ENCODE measurements around the gene KYNU.
A peak's percentile ranks its signal among the peaks of the same experiment; 100 is the strongest.
"Not testable (repeated sequence)": the region's sequence is repeated elsewhere in the genome, so short reads cannot be mapped to it uniquely, and the experiment has no call there.

Gene KYNU

GRCh38 chr2:142876423-142876822 lies 1.0 kb upstream of the KYNU start:
- Histone ChIP-seq H3K27me3 (replicated peaks) (no peaks in the 10 kb centered on the region), H3K4me3 (ENCODE audit: low read depth, low read length) (no peak overlapping the region), H3K36me3 (replicated peaks) (no peaks in the 10 kb centered on the region), H3K27ac (no peak overlapping the region)
- no peak for DNase-seq
- in situ Hi-C loops (cut with HindIII; ENCODE audit: low pct_ligation_motif_present, low sequenced_read_pairs): no loop called here
- TF ChIP-seq, protein P1, sequence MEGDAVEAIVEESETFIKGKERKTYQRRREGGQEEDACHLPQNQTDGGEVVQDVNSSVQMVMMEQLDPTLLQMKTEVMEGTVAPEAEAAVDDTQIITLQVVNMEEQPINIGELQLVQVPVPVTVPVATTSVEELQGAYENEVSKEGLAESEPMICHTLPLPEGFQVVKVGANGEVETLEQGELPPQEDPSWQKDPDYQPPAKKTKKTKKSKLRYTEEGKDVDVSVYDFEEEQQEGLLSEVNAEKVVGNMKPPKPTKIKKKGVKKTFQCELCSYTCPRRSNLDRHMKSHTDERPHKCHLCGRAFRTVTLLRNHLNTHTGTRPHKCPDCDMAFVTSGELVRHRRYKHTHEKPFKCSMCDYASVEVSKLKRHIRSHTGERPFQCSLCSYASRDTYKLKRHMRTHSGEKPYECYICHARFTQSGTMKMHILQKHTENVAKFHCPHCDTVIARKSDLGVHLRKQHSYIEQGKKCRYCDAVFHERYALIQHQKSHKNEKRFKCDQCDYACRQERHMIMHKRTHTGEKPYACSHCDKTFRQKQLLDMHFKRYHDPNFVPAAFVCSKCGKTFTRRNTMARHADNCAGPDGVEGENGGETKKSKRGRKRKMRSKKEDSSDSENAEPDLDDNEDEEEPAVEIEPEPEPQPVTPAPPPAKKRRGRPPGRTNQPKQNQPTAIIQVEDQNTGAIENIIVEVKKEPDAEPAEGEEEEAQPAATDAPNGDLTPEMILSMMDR (IDR thresholded peaks at IDR 0.05; ENCODE audit: low read depth, low read length, missing control alignments): no peak

DNA sequence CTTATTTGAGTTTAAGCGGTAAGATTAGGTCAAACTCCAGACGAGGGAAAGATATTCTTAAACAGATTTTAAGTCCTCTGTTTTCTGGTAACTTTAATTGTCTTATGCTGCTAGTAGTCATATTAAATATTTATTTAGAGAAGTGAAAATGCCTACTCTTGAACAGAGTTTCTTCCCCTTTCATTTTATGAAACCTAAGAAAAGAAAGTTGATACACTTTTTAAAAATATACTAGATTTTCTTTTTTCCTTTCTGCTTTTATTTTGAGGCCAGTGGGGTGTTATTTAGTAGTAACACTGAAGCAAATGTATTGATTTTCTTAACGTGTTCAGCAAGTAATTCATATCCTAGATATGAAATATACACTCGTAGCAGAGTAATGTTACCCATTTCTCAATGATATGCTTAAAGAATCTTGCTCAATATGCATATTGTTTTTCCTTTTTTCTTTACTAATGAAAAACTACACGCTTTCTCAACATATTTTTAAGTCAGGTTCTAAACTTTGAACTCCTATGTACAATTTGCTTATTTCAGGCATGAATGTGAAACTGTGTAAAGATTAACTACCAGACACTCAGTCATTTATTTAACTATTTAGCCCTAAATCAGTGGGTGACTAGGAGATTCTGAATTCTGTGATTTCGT lies 691 bp downstream of the KYNU start:
- TF ChIP-seq, protein P1 (IDR thresholded peaks at IDR 0.05; ENCODE audit: low read depth, low read length, missing control alignments): no peak
- no peak for DNase-seq
- no peak overlapping the region for H3K27ac ChIP-seq
- H3K27me3 ChIP-seq (replicated peaks): no peaks in the 10 kb centered on the region
- H3K36me3 ChIP-seq (replicated peaks): no peaks in the 10 kb centered on the region
- H3K4me3 ChIP-seq (ENCODE audit: low read depth, low read length): no peak overlapping the region
- in situ Hi-C loops (cut with HindIII; ENCODE audit: low pct_ligation_motif_present, low sequenced_read_pairs): no loop called here

DNA sequence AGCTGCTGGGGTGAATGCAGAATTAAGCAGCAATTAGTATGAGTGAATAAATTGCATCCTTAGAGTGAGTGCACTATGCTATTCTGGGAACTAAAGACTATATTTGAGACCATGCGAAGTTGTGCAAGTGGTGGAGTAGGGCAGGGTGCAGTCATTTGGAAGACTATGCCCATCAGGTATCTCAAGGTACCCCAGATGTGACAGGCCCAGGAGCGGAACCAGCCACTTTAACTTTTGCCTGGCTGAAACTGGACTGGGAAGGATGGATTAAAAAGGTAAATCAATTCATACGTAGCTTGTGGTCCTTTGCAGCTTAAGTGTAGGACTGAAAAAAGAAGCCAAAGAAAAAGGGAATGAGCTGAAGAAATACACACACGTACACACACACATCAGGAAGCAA lies 1.7 kb downstream of the KYNU start:
- Histone ChIP-seq H3K36me3 (replicated peaks) (no peaks in the 10 kb centered on the region), H3K27ac (no peak overlapping the region), H3K27me3 (replicated peaks) (no peaks in the 10 kb centered on the region), H3K4me3 (ENCODE audit: low read depth, low read length) (no peak overlapping the region)
- in situ Hi-C loops (cut with HindIII; ENCODE audit: low pct_ligation_motif_present, low sequenced_read_pairs): no loop called here
- TF ChIP-seq, protein P1 (IDR thresholded peaks at IDR 0.05; ENCODE audit: low read depth, low read length, missing control alignments): no peak
- no peak for DNase-seq

DNA sequence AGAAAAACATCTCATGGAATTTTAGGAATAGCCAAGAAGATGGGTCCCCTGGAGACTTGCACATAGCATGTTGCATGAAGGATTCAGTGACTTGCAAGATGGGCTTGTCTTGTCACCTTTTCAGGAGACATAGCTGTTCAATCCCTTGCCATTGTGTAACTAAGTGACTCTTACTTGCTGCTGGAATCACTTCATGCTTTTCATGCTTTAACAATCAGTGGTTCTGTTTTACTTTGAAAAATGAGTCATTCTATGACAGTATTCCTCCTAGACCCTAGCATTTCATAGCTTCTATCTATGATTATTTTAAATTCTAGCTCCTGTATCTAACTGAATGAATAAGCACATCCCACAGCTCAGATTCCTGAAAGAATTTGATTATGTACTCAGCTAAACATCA lies 2.8 kb downstream of the KYNU start:
- Histone ChIP-seq H3K4me3 (ENCODE audit: low read depth, low read length) (no peak overlapping the region), H3K27me3 (replicated peaks) (no peaks in the 10 kb centered on the region), H3K27ac (peak overlapping the region; percentile 66), H3K36me3 (replicated peaks) (no peaks in the 10 kb centered on the region)
- TF ChIP-seq, protein P1 (IDR thresholded peaks at IDR 0.05; ENCODE audit: low read depth, low read length, missing control alignments): no peak
- DNase-seq: peak; percentile 51
- in situ Hi-C loops (cut with HindIII; ENCODE audit: low pct_ligation_motif_present, low sequenced_read_pairs): no loop called here

DNA sequence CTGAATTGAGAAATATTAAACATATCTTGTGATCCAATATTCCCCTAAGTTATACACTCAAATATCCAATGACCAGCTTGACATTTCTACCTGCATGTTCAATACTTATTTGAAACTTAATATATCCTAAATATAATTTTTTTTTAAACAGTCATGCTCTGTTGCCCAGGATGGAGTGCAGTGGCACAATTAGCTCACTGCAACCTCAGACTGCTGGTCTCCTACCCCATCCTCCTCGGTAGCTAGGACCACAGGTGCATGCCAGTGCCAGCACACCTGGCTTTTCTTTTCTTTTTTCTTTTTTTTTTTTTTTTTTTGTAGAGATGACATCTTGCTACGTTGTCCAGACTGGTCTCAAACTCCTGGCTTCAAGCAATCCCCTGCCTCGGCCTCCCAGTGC lies 4.2 kb downstream of the KYNU start:
- no peak overlapping the region for H3K27ac ChIP-seq
- H3K36me3 ChIP-seq (replicated peaks): no peaks in the 10 kb centered on the region
- in situ Hi-C loops (cut with HindIII; ENCODE audit: low pct_ligation_motif_present, low sequenced_read_pairs): no loop called here
- H3K4me3 ChIP-seq (ENCODE audit: low read depth, low read length): no peak overlapping the region
- DNase-seq: no peak
- no peaks in the 10 kb centered on the region for H3K27me3 ChIP-seq (replicated peaks)
- TF ChIP-seq, protein P1 (IDR thresholded peaks at IDR 0.05; ENCODE audit: low read depth, low read length, missing control alignments): no peak

DNA sequence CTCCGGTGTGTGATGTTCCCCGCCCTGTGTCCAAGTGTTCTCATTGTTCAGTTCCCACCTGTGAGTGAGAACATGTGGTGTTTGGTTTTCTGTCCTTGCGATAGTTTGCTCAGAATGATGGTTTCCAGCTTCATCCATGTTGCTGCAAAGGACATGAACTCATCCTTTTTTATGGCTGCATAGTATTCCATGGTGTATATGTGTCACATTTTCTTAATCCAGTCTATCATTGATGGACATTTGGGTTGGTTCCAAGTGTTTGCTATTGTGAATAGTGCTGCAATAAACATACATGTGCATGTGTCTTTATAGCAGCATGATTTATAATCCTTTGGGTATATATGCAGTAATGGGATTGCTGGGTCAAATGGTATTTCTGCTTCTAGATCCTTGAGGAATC lies 5.0 kb downstream of the KYNU start:
- DNase-seq; H3K4me3 ChIP-seq (ENCODE audit: low read depth, low read length); H3K27ac ChIP-seq; in situ Hi-C loops (cut with HindIII; ENCODE audit: low pct_ligation_motif_present, low sequenced_read_pairs); H3K36me3 ChIP-seq (replicated peaks); H3K27me3 ChIP-seq (replicated peaks): not testable (repeated sequence)
